GM21786 (cell line): ENCODE measurements around the gene PPP2R5C.
"Not testable (repeated sequence)": the region's sequence is repeated elsewhere in the genome, so short reads cannot be mapped to it uniquely, and the experiment has no call there.

ENCODE experiments used
- ATAC-seq: cut with Tn5 transposase; IDR thresholded peaks from one replicate; pipeline ENCODE4 v1.9.1; 2021; ENCODE audit not compliant: unreplicated experiment

PPP2R5C gene

GRCh38 chr14:101761032-101761880, at the start of gene PPP2R5C:
Gene PPP2R5C, plus strand, starts transcription at chr14:101761709. Its CDS starts 185 bp downstream, at chr14:101761894.
- ATAC-seq, result peak; percentile 61

GRCh38 chr14:101711857-101712233, 49.7 kb upstream of the PPP2R5C start:
- ATAC-seq, result not testable (repeated sequence)

- not testable (repeated sequence) for ATAC-seq
These were observed 49.2 kb upstream of the PPP2R5C start for GRCh38 chr14:101712341-101712740.

GRCh38 chr14:101713091-101713490, 48.4 kb upstream of the PPP2R5C start:
- not testable (repeated sequence) for ATAC-seq

GRCh38 chr14:101713621-101714349, 47.7 kb upstream of the PPP2R5C start:
- ATAC-seq, result no peak

- no peak for ATAC-seq
These were observed 47.1 kb upstream of the PPP2R5C start for GRCh38 chr14:101714394-101714793.

- no peak for ATAC-seq
These were observed 46.1 kb upstream of the PPP2R5C start for GRCh38 chr14:101715210-101716076.

- no peak for ATAC-seq
These were observed 45.2 kb upstream of the PPP2R5C start for GRCh38 chr14:101716077-101716950.

- no peak for ATAC-seq
These were observed 44.4 kb upstream of the PPP2R5C start for GRCh38 chr14:101716956-101717662.

GRCh38 chr14:101717663-101718490, 43.6 kb upstream of the PPP2R5C start:
- no peak for ATAC-seq

GRCh38 chr14:101719045-101719645, 42.4 kb upstream of the PPP2R5C start:
- ATAC-seq, result no peak

- no peak for ATAC-seq
These were observed 41.8 kb upstream of the PPP2R5C start for GRCh38 chr14:101719708-101720107.

- no peak for ATAC-seq
These were observed 40.4 kb upstream of the PPP2R5C start for GRCh38 chr14:101721111-101721510.

- ATAC-seq, result no peak
These were observed 39.4 kb upstream of the PPP2R5C start for GRCh38 chr14:101721951-101722661.

- ATAC-seq, result no peak
These were observed 38.4 kb upstream of the PPP2R5C start for GRCh38 chr14:101723061-101723595.

- ATAC-seq, result not testable (repeated sequence)
These were observed 35.9 kb upstream of the PPP2R5C start for GRCh38 chr14:101725652-101726051.

- ATAC-seq, result no peak
These were observed 35.1 kb upstream of the PPP2R5C start for GRCh38 chr14:101726295-101726953.
